ENCODE data around the gene MAEA. TPM values are rescaled to one million over a fixed set of nuclear protein-coding genes. Genes with fewer than 3 reads are reported as not detected.
A peak's percentile ranks its signal among the peaks of the same experiment; 100 is the strongest.

The MAEA gene
- total and polyA plus RNA-seq, 10 of the 15 experiments (the other 5 are each of a cell fraction or from before 2014, with no cell fraction given): 3.6 to 67.1 (median 54.6) TPM

DNA sequence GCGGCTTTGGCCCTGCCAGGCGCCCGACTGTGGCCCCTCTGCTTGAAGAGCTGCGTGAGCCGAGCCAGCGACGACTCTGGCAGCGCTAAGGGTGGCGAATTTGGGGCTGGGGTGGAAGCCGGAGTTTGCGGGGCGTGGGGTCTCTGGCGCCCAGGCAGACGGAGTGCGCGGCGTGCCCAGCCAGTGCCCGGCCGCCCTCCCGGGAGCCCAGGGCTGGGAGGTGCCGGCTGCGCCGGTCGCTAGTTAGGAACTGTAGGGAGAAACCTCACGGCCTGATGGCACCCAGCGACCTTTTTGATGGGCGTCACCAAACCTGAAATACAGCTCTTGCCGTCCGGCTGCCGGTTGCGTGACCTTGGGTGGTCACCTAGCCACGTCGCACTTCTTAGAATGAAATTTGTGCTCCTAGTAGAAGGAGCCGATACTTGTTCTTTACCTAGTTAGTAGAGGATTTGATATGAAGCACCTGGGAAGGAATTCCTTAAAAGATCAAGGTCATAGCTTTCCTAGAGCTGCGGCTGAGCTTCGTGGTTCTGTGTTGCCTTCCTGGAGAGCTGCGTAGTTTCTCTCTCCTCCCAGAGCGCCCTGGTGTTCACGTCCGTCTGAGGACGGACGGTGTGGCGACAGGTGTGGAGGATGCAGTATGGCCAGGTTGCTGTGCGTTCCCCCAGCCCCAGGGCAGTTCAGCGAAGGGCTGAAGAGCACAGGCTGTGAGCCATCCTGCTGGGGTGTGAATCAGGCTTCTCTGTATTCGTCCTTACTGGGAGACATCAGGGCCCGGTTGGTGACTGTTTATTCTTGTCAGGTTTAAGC, 680 bp downstream of the MAEA start (continued):
- peak; percentile 19; the same call in 1 of the 2 replicates for TF ChIP-seq POLR2AphosphoS5 (IDR thresholded peaks at IDR 0.05; ENCODE audit: low read length)
- TF ChIP-seq, protein P1, sequence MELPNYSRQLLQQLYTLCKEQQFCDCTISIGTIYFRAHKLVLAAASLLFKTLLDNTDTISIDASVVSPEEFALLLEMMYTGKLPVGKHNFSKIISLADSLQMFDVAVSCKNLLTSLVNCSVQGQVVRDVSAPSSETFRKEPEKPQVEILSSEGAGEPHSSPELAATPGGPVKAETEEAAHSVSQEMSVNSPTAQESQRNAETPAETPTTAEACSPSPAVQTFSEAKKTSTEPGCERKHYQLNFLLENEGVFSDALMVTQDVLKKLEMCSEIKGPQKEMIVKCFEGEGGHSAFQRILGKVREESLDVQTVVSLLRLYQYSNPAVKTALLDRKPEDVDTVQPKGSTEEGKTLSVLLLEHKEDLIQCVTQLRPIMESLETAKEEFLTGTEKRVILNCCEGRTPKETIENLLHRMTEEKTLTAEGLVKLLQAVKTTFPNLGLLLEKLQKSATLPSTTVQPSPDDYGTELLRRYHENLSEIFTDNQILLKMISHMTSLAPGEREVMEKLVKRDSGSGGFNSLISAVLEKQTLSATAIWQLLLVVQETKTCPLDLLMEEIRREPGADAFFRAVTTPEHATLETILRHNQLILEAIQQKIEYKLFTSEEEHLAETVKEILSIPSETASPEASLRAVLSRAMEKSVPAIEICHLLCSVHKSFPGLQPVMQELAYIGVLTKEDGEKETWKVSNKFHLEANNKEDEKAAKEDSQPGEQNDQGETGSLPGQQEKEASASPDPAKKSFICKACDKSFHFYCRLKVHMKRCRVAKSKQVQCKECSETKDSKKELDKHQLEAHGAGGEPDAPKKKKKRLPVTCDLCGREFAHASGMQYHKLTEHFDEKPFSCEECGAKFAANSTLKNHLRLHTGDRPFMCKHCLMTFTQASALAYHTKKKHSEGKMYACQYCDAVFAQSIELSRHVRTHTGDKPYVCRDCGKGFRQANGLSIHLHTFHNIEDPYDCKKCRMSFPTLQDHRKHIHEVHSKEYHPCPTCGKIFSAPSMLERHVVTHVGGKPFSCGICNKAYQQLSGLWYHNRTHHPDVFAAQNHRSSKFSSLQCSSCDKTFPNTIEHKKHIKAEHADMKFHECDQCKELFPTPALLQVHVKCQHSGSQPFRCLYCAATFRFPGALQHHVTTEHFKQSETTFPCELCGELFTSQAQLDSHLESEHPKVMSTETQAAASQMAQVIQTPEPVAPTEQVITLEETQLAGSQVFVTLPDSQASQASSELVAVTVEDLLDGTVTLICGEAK (IDR thresholded peaks at IDR 0.05; ENCODE audit: borderline replicate concordance): no peak
- TF ChIP-seq, protein P2, sequence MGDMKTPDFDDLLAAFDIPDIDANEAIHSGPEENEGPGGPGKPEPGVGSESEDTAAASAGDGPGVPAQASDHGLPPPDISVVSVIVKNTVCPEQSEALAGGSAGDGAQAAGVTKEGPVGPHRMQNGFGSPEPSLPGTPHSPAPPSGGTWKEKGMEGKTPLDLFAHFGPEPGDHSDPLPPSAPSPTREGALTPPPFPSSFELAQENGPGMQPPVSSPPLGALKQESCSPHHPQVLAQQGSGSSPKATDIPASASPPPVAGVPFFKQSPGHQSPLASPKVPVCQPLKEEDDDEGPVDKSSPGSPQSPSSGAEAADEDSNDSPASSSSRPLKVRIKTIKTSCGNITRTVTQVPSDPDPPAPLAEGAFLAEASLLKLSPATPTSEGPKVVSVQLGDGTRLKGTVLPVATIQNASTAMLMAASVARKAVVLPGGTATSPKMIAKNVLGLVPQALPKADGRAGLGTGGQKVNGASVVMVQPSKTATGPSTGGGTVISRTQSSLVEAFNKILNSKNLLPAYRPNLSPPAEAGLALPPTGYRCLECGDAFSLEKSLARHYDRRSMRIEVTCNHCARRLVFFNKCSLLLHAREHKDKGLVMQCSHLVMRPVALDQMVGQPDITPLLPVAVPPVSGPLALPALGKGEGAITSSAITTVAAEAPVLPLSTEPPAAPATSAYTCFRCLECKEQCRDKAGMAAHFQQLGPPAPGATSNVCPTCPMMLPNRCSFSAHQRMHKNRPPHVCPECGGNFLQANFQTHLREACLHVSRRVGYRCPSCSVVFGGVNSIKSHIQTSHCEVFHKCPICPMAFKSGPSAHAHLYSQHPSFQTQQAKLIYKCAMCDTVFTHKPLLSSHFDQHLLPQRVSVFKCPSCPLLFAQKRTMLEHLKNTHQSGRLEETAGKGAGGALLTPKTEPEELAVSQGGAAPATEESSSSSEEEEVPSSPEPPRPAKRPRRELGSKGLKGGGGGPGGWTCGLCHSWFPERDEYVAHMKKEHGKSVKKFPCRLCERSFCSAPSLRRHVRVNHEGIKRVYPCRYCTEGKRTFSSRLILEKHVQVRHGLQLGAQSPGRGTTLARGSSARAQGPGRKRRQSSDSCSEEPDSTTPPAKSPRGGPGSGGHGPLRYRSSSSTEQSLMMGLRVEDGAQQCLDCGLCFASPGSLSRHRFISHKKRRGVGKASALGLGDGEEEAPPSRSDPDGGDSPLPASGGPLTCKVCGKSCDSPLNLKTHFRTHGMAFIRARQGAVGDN (IDR thresholded peaks at IDR 0.05): 0 out of 2 replicates have a peak, but pooled peaks have one; percentile 16
- TF ChIP-seq YBX1 (IDR thresholded peaks at IDR 0.05): no peak
- no peak for TF ChIP-seq YY1 (IDR thresholded peaks at IDR 0.05; ENCODE audit: low read depth, low read length)
- TF ChIP-seq, protein P3, sequence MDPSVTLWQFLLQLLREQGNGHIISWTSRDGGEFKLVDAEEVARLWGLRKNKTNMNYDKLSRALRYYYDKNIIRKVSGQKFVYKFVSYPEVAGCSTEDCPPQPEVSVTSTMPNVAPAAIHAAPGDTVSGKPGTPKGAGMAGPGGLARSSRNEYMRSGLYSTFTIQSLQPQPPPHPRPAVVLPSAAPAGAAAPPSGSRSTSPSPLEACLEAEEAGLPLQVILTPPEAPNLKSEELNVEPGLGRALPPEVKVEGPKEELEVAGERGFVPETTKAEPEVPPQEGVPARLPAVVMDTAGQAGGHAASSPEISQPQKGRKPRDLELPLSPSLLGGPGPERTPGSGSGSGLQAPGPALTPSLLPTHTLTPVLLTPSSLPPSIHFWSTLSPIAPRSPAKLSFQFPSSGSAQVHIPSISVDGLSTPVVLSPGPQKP (IDR thresholded peaks at IDR 0.05; ENCODE audit: low read depth, low read length): no peak
- no peak for TF ChIP-seq SIN3A (IDR thresholded peaks at IDR 0.05; ENCODE audit: low read depth, low read length)
- TF ChIP-seq LARP7 (IDR thresholded peaks at IDR 0.05): 0 out of 2 replicates have a peak, but pooled peaks have one; percentile 35
- TF ChIP-seq, protein P4, sequence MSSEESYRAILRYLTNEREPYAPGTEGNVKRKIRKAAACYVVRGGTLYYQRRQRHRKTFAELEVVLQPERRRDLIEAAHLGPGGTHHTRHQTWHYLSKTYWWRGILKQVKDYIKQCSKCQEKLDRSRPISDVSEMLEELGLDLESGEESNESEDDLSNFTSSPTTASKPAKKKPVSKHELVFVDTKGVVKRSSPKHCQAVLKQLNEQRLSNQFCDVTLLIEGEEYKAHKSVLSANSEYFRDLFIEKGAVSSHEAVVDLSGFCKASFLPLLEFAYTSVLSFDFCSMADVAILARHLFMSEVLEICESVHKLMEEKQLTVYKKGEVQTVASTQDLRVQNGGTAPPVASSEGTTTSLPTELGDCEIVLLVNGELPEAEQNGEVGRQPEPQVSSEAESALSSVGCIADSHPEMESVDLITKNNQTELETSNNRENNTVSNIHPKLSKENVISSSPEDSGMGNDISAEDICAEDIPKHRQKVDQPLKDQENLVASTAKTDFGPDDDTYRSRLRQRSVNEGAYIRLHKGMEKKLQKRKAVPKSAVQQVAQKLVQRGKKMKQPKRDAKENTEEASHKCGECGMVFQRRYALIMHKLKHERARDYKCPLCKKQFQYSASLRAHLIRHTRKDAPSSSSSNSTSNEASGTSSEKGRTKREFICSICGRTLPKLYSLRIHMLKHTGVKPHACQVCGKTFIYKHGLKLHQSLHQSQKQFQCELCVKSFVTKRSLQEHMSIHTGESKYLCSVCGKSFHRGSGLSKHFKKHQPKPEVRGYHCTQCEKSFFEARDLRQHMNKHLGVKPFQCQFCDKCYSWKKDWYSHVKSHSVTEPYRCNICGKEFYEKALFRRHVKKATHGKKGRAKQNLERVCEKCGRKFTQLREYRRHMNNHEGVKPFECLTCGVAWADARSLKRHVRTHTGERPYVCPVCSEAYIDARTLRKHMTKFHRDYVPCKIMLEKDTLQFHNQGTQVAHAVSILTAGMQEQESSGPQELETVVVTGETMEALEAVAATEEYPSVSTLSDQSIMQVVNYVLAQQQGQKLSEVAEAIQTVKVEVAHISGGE (CRISPR knock-in tag; IDR thresholded peaks at IDR 0.05): no peak
- TF ChIP-seq DPF2 (IDR thresholded peaks at IDR 0.05): peak; percentile 7; the same call in 1 of the 2 replicates
- TF ChIP-seq, protein P5, sequence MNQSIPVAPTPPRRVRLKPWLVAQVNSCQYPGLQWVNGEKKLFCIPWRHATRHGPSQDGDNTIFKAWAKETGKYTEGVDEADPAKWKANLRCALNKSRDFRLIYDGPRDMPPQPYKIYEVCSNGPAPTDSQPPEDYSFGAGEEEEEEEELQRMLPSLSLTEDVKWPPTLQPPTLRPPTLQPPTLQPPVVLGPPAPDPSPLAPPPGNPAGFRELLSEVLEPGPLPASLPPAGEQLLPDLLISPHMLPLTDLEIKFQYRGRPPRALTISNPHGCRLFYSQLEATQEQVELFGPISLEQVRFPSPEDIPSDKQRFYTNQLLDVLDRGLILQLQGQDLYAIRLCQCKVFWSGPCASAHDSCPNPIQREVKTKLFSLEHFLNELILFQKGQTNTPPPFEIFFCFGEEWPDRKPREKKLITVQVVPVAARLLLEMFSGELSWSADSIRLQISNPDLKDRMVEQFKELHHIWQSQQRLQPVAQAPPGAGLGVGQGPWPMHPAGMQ (IDR thresholded peaks at IDR 0.05; ENCODE audit: borderline replicate concordance): no peak
- no peak for TF ChIP-seq RFX5 (IDR thresholded peaks at IDR 0.05; ENCODE audit: low read depth, low read length)
- TF ChIP-seq CBX3 (IDR thresholded peaks at IDR 0.05; ENCODE audit: borderline replicate concordance, low read depth): no peak

All from GM12878 (cell line).